CD14-positive monocyte (primary cell): ENCODE measurements around the gene HSPBAP1. TPM values are rescaled to one million over a fixed set of nuclear protein-coding genes. Genes with fewer than 3 reads are reported as not detected.

Experiments
- DNase-seq, 3 donors: peaks; one replicate each; pipeline ENCODE4 v3.0.0-alpha.2; 2011 to 2022
- H2AFZ ChIP-seq: 2 replicates; pipeline ENCODE4 v1.6.0; 2012; ENCODE audit warnings: mild to moderate bottlenecking, low read depth, low read length, inconsistent platforms; ENCODE audit not compliant: insufficient read depth, poor library complexity, severe bottlenecking
- H3K27ac ChIP-seq, 2 donors: 1 replicate in 1 of 2; 2 replicates in 1 of 2; pipeline ENCODE4 v1.5.1; 2012 to 2013; ENCODE audit warnings: low read length in 2 of 2, control low read depth in 1 of 2, inconsistent platforms in 1 of 2, low read depth in 1 of 2, mild to moderate bottlenecking in 1 of 2
- H3K27me3 ChIP-seq, 2 donors: one replicate each; pipeline versions ENCODE4 v1.6.0 to v1.6.1; 2011 to 2013; ENCODE audit warnings: low read length in 2 of 2; ENCODE audit not compliant: control insufficient read depth in 2 of 2, insufficient read depth in 2 of 2
- H3K36me3 ChIP-seq, 2 donors: replicated peaks in 1 of 2; 1 replicate in 1 of 2; 2 replicates in 1 of 2; pipeline versions ENCODE4 v1.5.1 to v1.6.1; 2012 to 2013; ENCODE audit warnings: low read length in 2 of 2, control low read depth in 1 of 2, inconsistent platforms in 1 of 2, mild to moderate bottlenecking in 1 of 2; ENCODE audit not compliant: insufficient read depth in 2 of 2, control insufficient read depth in 1 of 2
- H3K4me1 ChIP-seq, 2 donors: 1 replicate in 1 of 2; 2 replicates in 1 of 2; pipeline versions ENCODE4 v1.5.1 to v1.6.1; 2012 to 2013; ENCODE audit warnings: low read length in 2 of 2, control low read depth in 1 of 2, inconsistent platforms in 1 of 2, mild to moderate bottlenecking in 1 of 2, moderate library complexity in 1 of 2; ENCODE audit not compliant: insufficient read depth in 2 of 2, control insufficient read depth in 1 of 2
- H3K4me2 ChIP-seq: replicated peaks from 2 replicates; pipeline ENCODE3; 2012; ENCODE audit warnings: low read length, moderate library complexity, mild to moderate bottlenecking; ENCODE audit not compliant: poor library complexity, severe bottlenecking; ENCODE audit errors: extremely low read depth
- H3K4me3 ChIP-seq, 3 experiments: fragments of 200-600 bp in 1 of 3; sonication (generic) in 1 of 3; replicated peaks in 1 of 3; 1 replicate in 2 of 3; 2 replicates in 1 of 3; pipeline ENCODE4 v1.5.1; 2011 to 2013; ENCODE audit warnings: low read length in 3 of 3, mild to moderate bottlenecking in 3 of 3, control low read depth in 2 of 3, low read depth in 2 of 3, inconsistent platforms in 1 of 3, moderate library complexity in 1 of 3
- H3K79me2 ChIP-seq: 2 replicates; pipeline ENCODE4 v1.6.0; 2012; ENCODE audit warnings: mild to moderate bottlenecking, control low read depth, inconsistent platforms, low read length, moderate library complexity; ENCODE audit not compliant: insufficient read depth
- H3K9ac ChIP-seq: 2 replicates; pipeline ENCODE4 v1.6.0; 2017; ENCODE audit warnings: low read length, mild to moderate bottlenecking; ENCODE audit not compliant: insufficient read depth, poor library complexity, severe bottlenecking
- H3K9me3 ChIP-seq, 2 donors: replicated peaks in 1 of 2; 1 replicate in 1 of 2; 2 replicates in 1 of 2; pipeline versions ENCODE4 v1.5.1 to v1.6.1; 2012 to 2013; ENCODE audit warnings: low read length in 2 of 2, control low read depth in 1 of 2; ENCODE audit not compliant: control insufficient read depth in 1 of 2, insufficient read depth in 1 of 2
- H4K20me1 ChIP-seq: 2 replicates; pipeline ENCODE4 v1.6.0; 2012; ENCODE audit warnings: mild to moderate bottlenecking, low read length, control low read depth, moderate library complexity; ENCODE audit not compliant: insufficient read depth
- H3K27ac Mint-ChIP-seq, 7 donors: one replicate each; pipeline ENCODE4 v1.8.0; 2020; ENCODE audit warnings: mild to moderate bottlenecking in 7 of 7, mixed read lengths in 7 of 7, moderate library complexity in 6 of 7, inconsistent platforms in 2 of 7
- H3K27me3 Mint-ChIP-seq, 3 donors: one replicate each; pipeline ENCODE4 v1.8.0; 2021 to 2022; ENCODE audit warnings: low read depth in 3 of 3, mild to moderate bottlenecking in 3 of 3, mixed read lengths in 3 of 3, moderate library complexity in 3 of 3, inconsistent platforms in 1 of 3
- H3K36me3 Mint-ChIP-seq, 2 donors: one replicate each; pipeline ENCODE4 v1.8.0; 2020; ENCODE audit warnings: mixed read lengths in 2 of 2, inconsistent platforms in 1 of 2, mild to moderate bottlenecking in 1 of 2
- H3K4me1 Mint-ChIP-seq: one replicate; pipeline ENCODE4 v1.8.0; 2020; ENCODE audit warnings: mild to moderate bottlenecking, mixed read lengths
- H3K4me3 Mint-ChIP-seq, 2 donors: one replicate each; pipeline ENCODE4 v1.8.0; 2020; ENCODE audit warnings: mild to moderate bottlenecking in 2 of 2, mixed read lengths in 2 of 2, moderate library complexity in 1 of 2
- H3K9me3 Mint-ChIP-seq, 7 donors: one replicate each; pipeline ENCODE4 v1.8.0; 2020 to 2022; ENCODE audit warnings: mixed read lengths in 7 of 7, mild to moderate bottlenecking in 6 of 7, moderate library complexity in 6 of 7, inconsistent platforms in 2 of 7
- WGBS: methylation state at CpG from one replicate; pipeline ENCODE4 v1.1.5; 2013; ENCODE audit warnings: missing lambda C conversion rate; ENCODE audit not compliant: insufficient coverage; 5-methylcytosine and 5-hydroxymethylcytosine counted together
- intact Hi-C, 2 donors: fragments of 100-400 bp; cut with micrococcal nuclease; formaldehyde crosslinking; loops; one replicate each; pipeline versions ENCODE4 v1.15.0 to v1.15.1; 2023
- polyA plus RNA-seq, 3 donors: library from polyadenylated mRNA; depleted of rRNA in 1 of 3; unstranded in 2 of 3; stranded (reverse) in 1 of 3; fragments of 300-500 nt in 2 of 3; fragments of >200 nt in 1 of 3; fragmentation: Illumina TruSeq in 2 of 3; gene quantifications; 1 replicate in 2 of 3; 2 replicates in 1 of 3; pipeline ENCODE4 v1.2.3, GENCODE V29; 2012 to 2021
- TF ChIP-seq, protein P1 (sequence below): fragments of 200-600 bp; IDR thresholded peaks from one replicate; pipeline ENCODE4 v1.8.0; 2022; ENCODE audit warnings: antibody characterized with exemption, mild to moderate bottlenecking

The HSPBAP1 gene
- polyA plus RNA-seq, 3 donors = 11.7 to 48.2 (median 11.9) TPM

GRCh38 chr3:122799322-122799721 lies 5.7 kb upstream of the HSPBAP1 start:
- no peak overlapping the region for H3K4me3 Mint-ChIP-seq
- no peak for DNase-seq
- H3K4me2 ChIP-seq = no peak overlapping the region
- peaks cover 18 to 23% of the 10 kb centered on the region in 2 donors for H3K36me3 Mint-ChIP-seq
- H3K9ac ChIP-seq = no peak overlapping the region
- H3K9me3 ChIP-seq = no peaks in the 10 kb centered on the region
- H3K27me3 ChIP-seq = no peaks in the 10 kb centered on the region
- 100% methylated on average over 2 of the region's 2 CpGs for WGBS
- H3K27me3 Mint-ChIP-seq = no peaks in the 10 kb centered on the region
- H3K4me1 Mint-ChIP-seq = peaks cover 33% of the 10 kb centered on the region
- peaks cover 3 to 28% of the 10 kb centered on the region in 2 donors for H3K36me3 ChIP-seq
- peaks cover 95% of the 10 kb centered on the region for H3K79me2 ChIP-seq
- TF ChIP-seq, protein P1, sequence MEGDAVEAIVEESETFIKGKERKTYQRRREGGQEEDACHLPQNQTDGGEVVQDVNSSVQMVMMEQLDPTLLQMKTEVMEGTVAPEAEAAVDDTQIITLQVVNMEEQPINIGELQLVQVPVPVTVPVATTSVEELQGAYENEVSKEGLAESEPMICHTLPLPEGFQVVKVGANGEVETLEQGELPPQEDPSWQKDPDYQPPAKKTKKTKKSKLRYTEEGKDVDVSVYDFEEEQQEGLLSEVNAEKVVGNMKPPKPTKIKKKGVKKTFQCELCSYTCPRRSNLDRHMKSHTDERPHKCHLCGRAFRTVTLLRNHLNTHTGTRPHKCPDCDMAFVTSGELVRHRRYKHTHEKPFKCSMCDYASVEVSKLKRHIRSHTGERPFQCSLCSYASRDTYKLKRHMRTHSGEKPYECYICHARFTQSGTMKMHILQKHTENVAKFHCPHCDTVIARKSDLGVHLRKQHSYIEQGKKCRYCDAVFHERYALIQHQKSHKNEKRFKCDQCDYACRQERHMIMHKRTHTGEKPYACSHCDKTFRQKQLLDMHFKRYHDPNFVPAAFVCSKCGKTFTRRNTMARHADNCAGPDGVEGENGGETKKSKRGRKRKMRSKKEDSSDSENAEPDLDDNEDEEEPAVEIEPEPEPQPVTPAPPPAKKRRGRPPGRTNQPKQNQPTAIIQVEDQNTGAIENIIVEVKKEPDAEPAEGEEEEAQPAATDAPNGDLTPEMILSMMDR = no peak
- no peak overlapping the region for H2AFZ ChIP-seq
- peaks cover 70% of the 10 kb centered on the region for H4K20me1 ChIP-seq
- no peak overlapping the region for H3K4me3 ChIP-seq
- no peak overlapping the region for H3K27ac Mint-ChIP-seq
- H3K4me1 ChIP-seq = peaks cover 41 to 46% of the 10 kb centered on the region in 2 donors
- H3K9me3 Mint-ChIP-seq = peaks cover 0 to 2% (median 0%) of the 10 kb centered on the region in 7 donors
- peak overlapping the region in 1 of 2 donors; percentile 34 for H3K27ac ChIP-seq
- intact Hi-C loops = loop anchor here in 1 of 2 donors (10.0 kb wide), 1 partner anchor 1935 kb away; the partner anchor contains the start of gene UMPS

DNA sequence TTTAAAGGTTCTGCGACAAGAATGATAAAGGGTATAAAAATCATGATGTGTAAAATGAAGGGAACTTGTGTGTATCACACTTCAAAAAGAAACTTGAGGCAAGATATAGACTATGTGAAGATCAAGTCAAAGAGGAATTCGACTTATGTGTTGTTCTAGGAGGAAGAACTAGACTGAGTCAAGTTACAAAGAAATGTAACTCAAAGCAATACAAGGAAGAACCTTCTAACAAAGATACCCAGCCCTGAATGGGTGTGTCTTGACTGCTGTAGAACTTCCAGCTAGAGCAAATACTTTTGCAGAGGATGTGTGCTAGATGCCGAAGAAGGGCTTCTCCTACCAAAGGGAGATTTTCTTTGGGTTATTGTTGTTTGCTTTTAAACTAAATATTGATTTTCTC lies 3.7 kb upstream of the HSPBAP1 start:
- H3K79me2 ChIP-seq = peaks cover 92% of the 10 kb centered on the region
- peaks cover 49% of the 10 kb centered on the region for H4K20me1 ChIP-seq
- H3K4me1 Mint-ChIP-seq = peaks cover 30% of the 10 kb centered on the region
- H3K27ac ChIP-seq = peak overlapping the region; percentile 37 to 99
- H3K4me3 ChIP-seq = peak overlapping the region; percentile 4 to 96 (median 93)
- H3K9me3 Mint-ChIP-seq = peaks cover 0 to 2% (median 0%) of the 10 kb centered on the region in 7 donors
- no peaks in the 10 kb centered on the region for H3K9me3 ChIP-seq
- H3K4me3 Mint-ChIP-seq = peak overlapping the region; percentile 86 to 94
- TF ChIP-seq, protein P1 = no peak
- intact Hi-C loops = loop anchor here in 1 of 2 donors (10.0 kb wide), 1 partner anchor 1938 kb away; the partner anchor contains the start of gene UMPS
- 100% methylated on average over 1 of the region's 3 CpGs for WGBS
- no peaks in the 10 kb centered on the region for H3K27me3 ChIP-seq
- peaks cover 0 to 11% of the 10 kb centered on the region in 2 donors for H3K36me3 ChIP-seq
- H3K27ac Mint-ChIP-seq = peak overlapping the region; percentile 48 to 100 (median 90)
- DNase-seq = peak; percentile 19 to 54 (median 31)
- peaks cover 58 to 64% of the 10 kb centered on the region in 2 donors for H3K4me1 ChIP-seq
- no peaks in the 10 kb centered on the region for H3K27me3 Mint-ChIP-seq
- H3K4me2 ChIP-seq = peak overlapping the region; percentile 92
- H2AFZ ChIP-seq = no peak overlapping the region
- no peak overlapping the region for H3K9ac ChIP-seq
- H3K36me3 Mint-ChIP-seq = peaks cover 2 to 4% of the 10 kb centered on the region in 2 donors
